GM21367 (cell line): ENCODE data around the gene AGAP5.
"Not testable (repeated sequence)": the region's sequence is repeated elsewhere in the genome, so short reads cannot be mapped to it uniquely, and the experiment has no call there.

Source experiments
- ATAC-seq: cut with Tn5 transposase; IDR thresholded peaks from one replicate; pipeline ENCODE4 v1.9.1; 2021; ENCODE audit not compliant: unreplicated experiment

Gene AGAP5

GRCh38 chr10:73715179-73716156, 17.6 kb upstream of the AGAP5 start:
- not testable (repeated sequence) for ATAC-seq

DNA sequence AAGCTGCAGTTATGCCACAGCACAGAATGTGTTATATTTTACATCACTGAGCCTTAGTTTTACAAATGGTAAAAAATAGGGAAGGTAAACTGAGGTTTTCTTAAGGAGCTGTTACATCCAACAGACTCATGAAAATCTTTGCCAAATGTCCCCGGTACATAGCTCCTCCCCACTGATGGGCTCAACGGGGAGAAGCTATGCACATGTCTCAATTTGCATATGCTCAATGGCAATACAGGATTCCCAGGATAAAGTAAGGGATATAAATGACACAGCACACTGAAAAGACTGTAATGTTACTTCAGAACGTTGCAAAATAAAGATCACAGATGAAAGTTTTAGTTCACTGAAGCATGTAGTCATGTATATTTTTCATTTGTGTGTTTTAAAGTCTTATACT, 16.6 kb upstream of the AGAP5 start:
- not testable (repeated sequence) for ATAC-seq

DNA sequence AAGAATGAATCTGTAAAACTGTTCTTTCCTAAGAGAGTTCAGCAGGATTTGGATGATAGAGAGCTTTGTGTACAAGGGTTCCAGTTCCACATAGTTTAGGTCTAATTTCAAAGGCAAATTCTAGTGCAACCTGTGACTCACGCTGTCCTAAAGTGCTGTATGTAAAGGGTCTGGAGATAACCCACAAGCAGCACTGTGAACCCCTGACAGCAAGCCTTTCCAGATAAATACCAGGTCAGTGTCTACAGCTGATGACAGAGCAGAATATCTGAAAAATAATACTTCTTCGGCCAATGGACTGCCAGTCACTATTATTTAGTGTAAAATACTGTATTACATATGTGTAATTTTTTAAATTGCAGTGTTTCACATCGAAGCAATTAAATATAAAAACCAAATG, 16.0 kb upstream of the AGAP5 start:
- ATAC-seq = not testable (repeated sequence)

GRCh38 chr10:73711683-73712082, 13.8 kb upstream of the AGAP5 start:
- ATAC-seq = not testable (repeated sequence)

DNA sequence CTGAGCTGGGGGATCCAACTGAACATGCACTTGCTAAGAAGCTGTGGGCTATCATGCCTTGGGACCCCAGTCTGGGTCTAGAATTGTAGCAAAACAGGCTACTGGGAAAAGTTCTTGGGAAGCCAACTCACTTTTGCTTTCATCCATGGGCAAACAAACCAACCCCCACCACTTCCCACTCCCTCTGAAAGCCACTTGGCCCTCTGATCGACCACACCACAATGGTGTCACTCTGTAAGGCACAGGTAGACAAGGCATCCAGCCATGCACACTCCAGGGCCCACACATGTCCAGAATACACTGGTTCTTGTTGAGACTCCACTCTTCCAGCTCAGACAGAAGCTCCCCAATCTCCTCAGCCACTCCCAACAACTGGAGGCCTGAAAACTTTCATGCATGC, 10.2 kb upstream of the AGAP5 start:
- ATAC-seq = not testable (repeated sequence)

- ATAC-seq = not testable (repeated sequence)
Measured at GRCh38 chr10:73707628-73708027, 9.7 kb upstream of the AGAP5 start.

- ATAC-seq = not testable (repeated sequence)
Measured at GRCh38 chr10:73706488-73706887, 8.6 kb upstream of the AGAP5 start.

DNA sequence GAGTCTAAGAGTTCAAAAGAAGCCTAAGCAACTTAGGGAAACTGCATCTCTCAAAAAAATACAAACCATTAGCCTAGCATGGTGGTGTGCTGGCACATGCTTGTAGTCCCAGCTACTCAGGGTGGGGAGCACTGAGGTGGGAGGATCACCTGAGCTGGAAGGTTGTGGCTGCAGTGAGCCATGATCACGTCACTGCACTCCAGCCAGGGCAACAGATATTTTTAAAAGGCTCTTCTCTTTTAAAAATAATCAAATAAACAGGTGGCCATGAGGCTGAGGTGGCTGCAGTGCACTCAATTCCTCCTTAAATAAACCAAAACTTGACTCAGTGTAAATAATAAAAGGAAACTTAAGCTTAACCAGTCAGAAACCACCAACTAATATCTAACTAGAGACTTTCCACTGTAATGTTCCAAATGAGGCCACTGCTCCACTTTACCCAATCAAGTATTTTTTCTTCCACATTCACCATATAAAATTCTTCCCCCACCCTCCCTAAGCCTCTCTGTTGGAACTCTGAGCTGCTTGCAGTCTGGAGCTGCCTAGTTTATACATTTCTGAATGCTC, 7.7 kb upstream of the AGAP5 start:
- not testable (repeated sequence) for ATAC-seq

DNA sequence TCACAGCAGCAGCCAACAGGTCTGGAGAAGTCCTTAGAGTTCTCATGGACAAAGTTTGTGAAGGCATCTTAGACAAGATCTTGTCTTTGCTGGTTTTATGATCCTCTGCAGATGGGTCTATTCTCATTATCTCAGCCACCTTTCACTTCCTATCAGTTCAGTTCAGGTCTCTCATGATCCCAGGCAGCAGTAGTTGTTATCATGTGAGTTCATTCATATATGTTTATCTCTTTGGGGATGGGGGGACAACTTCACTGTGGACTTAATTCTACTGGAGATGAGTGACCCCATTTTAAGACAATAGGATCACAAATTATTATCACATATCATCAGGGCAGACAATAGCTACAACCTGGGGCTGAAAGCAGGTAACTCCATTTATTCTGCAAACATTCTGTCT, 6.0 kb upstream of the AGAP5 start:
- ATAC-seq = not testable (repeated sequence)

DNA sequence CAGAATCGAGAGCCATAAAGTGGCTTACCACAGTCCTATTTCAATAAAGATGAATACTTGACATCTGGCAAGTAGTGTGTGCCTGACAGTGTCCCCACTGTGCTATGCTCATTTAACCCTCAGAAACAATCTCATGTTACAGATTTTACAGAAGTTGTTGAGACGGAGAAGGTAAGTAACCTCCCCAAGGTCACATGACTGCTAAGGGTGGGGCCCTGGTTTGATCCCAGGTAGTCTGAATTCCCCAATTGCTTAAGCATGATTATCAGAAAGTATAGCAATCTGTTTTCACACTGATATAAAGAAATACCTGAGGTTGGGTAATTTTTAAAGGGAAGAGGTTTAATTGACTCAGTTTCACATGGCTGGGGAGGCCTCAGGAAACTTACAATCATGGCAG, 910 bp upstream of the AGAP5 start:
- not testable (repeated sequence) for ATAC-seq

DNA sequence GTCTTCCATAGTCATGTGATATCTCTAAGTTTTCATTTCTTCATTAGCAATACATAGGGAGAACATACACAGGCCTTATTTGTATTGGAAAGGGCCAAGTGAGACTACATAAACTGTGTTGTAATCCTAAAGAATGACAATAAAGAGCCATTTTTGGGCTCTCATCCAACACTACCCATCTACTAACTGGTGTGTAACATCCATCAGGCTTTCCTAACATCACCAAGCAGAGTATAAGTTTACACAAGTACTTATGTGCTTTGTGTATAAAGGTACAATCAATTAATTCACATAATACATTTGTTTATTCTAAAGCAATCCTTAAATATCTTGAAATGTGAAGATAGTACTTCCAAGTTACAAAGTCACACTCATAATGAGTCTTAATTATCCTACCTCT, 2.6 kb downstream of the AGAP5 start:
- ATAC-seq = not testable (repeated sequence)

DNA sequence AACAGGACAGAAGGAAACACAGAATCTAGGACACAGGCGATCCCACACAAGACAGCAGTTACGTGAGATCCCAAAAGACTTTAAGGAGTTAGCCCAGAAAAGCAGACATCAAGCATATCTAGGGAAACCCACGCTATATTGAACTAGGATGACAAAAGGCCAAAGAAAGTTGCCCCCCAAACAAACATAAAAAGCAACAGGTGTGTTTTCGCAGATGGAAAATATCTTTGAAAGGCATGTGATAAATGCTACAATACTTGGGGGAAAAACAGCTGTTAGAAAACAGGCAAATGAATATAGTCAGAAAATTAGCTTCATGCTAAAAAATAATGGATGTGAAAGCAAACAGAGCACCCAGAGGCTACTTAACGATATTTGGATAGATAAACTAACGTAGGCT, 7.2 kb downstream of the AGAP5 start:
- not testable (repeated sequence) for ATAC-seq

DNA sequence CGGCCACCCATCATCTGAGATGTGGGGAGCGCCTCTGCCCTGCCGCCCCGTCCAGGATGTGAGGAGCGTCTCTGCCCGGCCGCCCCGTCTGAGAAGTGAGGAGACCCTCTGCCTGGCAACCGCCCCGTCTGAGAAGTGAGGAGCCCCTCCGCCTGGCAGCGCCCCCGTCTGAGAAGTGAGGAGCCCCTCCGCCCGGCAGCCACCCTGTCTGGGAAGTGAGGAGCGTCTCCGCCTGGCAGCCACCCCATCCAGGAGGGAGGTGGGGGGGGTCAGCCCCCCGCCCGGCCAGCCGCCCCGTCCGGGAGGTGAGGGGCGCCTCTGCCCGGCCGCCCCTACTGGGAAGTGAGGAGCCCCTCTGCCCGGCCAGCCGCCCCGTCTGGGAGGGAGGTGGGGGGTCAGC, 8.3 kb downstream of the AGAP5 start:
- not testable (repeated sequence) for ATAC-seq

GRCh38 chr10:73687641-73688040, 10.3 kb downstream of the AGAP5 start:
- not testable (repeated sequence) for ATAC-seq

GRCh38 chr10:73674546-73674945, 23.4 kb downstream of the AGAP5 start:
- ATAC-seq = not testable (repeated sequence)

DNA sequence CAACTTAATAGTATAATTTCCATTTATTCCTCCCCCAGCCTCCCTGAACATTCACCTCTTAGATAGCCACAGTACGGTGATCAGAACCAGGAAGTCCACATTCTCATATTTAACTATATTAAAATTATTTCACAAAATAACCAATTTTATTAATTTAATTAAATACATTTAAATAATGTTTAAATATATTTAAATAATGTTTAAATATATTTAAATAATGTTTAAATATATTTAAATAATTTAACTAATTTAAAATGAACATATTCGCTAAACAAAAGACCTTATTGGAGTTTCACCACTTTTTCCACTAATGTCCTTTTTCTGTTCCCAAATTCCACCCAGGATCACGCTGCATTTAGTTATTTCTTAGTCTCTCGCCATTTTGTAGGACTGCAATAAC, 29.5 kb downstream of the AGAP5 start:
- ATAC-seq = not testable (repeated sequence)

DNA sequence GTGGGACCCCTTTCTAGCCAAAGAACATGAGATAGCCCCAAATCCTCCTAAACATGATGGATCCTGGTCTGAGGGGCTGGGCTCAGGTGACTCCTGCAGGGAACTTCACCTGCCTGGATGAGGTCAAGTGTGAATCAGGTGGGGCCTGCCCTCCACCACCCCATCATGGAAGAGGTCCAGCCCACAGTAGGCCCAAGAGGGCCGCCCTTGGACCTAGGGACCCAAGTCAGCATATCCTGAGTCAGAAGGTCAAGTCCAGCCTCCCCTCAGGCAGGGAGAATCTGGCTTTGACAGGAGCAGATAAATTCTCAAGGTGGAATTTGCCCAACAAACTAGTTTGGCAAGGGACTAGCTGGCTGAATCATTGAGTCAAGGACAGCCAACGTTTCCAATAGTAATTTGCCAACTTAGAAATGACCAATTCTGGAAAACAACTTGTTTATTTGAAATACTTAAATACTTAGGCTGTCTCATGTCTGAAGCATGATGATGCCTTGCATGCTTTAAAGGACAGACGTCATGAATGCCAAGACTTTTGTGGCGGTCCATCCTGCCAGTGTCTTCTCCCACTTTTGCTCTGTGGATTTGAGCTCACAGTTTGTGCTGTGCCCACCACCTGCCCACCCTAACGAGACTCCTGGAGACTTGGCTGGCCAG, 31.6 kb downstream of the AGAP5 start:
- not testable (repeated sequence) for ATAC-seq

DNA sequence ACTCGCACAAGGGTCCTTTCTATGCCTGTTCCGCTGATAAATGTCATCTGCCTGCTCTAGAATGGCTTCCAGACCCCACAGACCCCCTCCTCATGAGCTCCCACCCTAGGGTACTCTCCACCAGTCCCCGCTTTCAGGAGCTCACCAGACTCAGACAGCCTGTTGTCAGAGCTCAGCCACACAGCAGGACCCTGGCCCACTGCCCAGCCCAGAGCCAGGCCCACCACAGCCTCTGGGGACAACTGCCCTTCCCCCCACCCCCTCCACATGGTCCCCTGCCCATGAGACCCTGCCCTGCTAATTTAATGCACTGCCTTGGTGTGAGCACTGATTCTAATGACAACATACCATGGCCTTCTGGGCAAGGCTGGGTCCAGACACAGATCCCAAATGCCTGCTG, 32.3 kb downstream of the AGAP5 start:
- not testable (repeated sequence) for ATAC-seq

GRCh38 chr10:73664156-73665040, 33.5 kb downstream of the AGAP5 start:
- not testable (repeated sequence) for ATAC-seq

GRCh38 chr10:73663621-73664020, 34.3 kb downstream of the AGAP5 start:
- ATAC-seq = not testable (repeated sequence)

DNA sequence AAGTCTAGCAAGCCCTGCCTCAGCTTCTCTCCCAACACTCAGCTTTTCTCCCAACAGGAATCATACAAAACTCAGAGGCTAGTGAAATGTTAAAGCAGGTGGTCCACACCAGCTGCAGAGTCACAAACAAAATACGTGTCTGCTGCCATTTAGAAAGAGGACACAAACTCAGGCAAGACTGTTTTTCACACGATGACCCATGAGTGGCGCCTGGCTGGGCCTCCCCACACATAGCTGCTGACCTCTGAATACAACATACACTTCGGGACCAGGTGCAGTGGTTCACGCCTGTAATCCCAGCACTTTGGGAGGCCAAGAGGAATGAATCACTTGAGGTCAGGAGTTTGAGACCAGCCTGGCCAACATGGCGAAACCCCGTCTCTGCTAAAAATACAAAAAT, 35.2 kb downstream of the AGAP5 start:
- not testable (repeated sequence) for ATAC-seq
